GM21360 (cell line): ENCODE results near the gene SC5D.

Experiments
- ATAC-seq: cut with Tn5 transposase; IDR thresholded peaks from one replicate; pipeline ENCODE4 v1.9.1; 2021; ENCODE audit warnings: mild to moderate bottlenecking, moderate library complexity; ENCODE audit not compliant: unreplicated experiment

SC5D gene

GRCh38 chr11:121352251-121352891 is 59.8 kb downstream of the SC5D start:
- no peak for ATAC-seq

- ATAC-seq = no peak
Measured at GRCh38 chr11:121354192-121354591, 61.6 kb downstream of the SC5D start.

GRCh38 chr11:121356357-121356756 is 63.8 kb downstream of the SC5D start:
- no peak for ATAC-seq
